Activated CD8-positive, alpha-beta T cell treated with anti-CD3 and anti-CD28 coated beads, Interleukin-2, amount 10 ng/mL, durations not matched to agents 7 days and 5 days (primary cell): Measurements from ENCODE around the gene DAPK2. TPM values are rescaled to one million over a fixed set of nuclear protein-coding genes. Genes with fewer than 3 reads are reported as not detected.

Source experiments
- ATAC-seq: fragments of 150-1000 bp; cut with Tn5 transposase; one replicate; pipeline ENCODE4 v1.10.0; 2021; ENCODE audit warnings: moderate library complexity
- CTCF ChIA-PET: fragments of 350-600 bp; sonication (Branson Sonifier 250); formaldehyde crosslinking; loops from one replicate; lab custom pipeline; 2021; ENCODE audit warnings: antibody characterized with exemption; lab: Charles Lee
- POLR2A ChIA-PET: fragments of 350-600 bp; sonication (Branson Sonifier 250); formaldehyde crosslinking; loops from one replicate; lab custom pipeline; 2021; ENCODE audit warnings: antibody characterized with exemption; lab: Charles Lee
- DNase-seq: peaks from one replicate; pipeline ENCODE4 v3.0.0-alpha.2; 2020
- H3K27ac Mint-ChIP-seq: one replicate; pipeline ENCODE4 v1.8.0; 2021; ENCODE audit warnings: mild to moderate bottlenecking, mixed read lengths
- H3K27me3 Mint-ChIP-seq: one replicate; pipeline ENCODE4 v1.8.0; 2021; ENCODE audit warnings: low read depth, mixed read lengths
- H3K36me3 Mint-ChIP-seq: one replicate; pipeline ENCODE4 v1.8.0; 2021; ENCODE audit warnings: low read depth, mixed read lengths
- H3K4me1 Mint-ChIP-seq: one replicate; pipeline ENCODE4 v1.8.0; 2021; ENCODE audit warnings: low read depth, mixed read lengths
- H3K4me3 Mint-ChIP-seq: one replicate; pipeline ENCODE4 v1.8.0; 2021; ENCODE audit warnings: mild to moderate bottlenecking, mixed read lengths
- H3K9me3 Mint-ChIP-seq: one replicate; pipeline ENCODE4 v1.8.0; 2022; ENCODE audit warnings: mixed read lengths; ENCODE audit not compliant: insufficient read depth
- total RNA-seq, 2 experiments: library from RNA; stranded (reverse); gene quantifications; one replicate each; pipeline ENCODE4 v1.2.3, GENCODE V29; 2021

The DAPK2 gene
- total RNA-seq, 2 experiments from 2014 or later: 1.3 to 1.5 TPM

DNA sequence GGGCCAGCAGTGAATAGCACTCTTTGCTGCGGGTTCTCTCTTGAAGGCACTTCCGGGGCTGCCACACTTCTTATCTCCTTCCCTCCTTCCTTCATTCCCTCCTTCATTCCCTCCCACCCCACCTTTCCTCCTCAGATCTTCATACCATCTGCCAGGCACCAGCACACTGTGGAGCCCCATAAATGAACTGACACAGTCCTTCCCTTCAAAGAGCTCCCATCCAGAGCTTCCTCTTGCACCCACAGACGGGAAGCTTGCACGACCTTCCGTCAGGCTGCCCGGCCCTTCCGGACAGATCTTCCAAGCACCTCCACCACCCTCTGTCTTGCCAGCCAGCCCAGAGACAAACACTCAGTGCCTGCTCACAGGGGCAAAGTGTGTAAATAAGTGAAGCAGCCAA is 147.1 kb downstream of the DAPK2 start:
- ATAC-seq (no peak), DNase-seq (no peak)
- Mint-ChIP-seq H3K36me3 (no peaks in the 10 kb centered on the region), H3K4me1 (peaks cover 57% of the 10 kb centered on the region), H3K27me3 (no peaks in the 10 kb centered on the region), H3K4me3 (no peak overlapping the region), H3K27ac (peak overlapping the region; percentile 7), H3K9me3 (no peaks in the 10 kb centered on the region)
- ChIA-PET CTCF (interaction anchor here (0.8 to 1.7 kb wide), 4 partner anchors 11 to 169 kb away, joined by 3 to 4 read pairs (median 3); no protein-coding TSS in a partner anchor), POLR2A (no interaction called here)

DNA sequence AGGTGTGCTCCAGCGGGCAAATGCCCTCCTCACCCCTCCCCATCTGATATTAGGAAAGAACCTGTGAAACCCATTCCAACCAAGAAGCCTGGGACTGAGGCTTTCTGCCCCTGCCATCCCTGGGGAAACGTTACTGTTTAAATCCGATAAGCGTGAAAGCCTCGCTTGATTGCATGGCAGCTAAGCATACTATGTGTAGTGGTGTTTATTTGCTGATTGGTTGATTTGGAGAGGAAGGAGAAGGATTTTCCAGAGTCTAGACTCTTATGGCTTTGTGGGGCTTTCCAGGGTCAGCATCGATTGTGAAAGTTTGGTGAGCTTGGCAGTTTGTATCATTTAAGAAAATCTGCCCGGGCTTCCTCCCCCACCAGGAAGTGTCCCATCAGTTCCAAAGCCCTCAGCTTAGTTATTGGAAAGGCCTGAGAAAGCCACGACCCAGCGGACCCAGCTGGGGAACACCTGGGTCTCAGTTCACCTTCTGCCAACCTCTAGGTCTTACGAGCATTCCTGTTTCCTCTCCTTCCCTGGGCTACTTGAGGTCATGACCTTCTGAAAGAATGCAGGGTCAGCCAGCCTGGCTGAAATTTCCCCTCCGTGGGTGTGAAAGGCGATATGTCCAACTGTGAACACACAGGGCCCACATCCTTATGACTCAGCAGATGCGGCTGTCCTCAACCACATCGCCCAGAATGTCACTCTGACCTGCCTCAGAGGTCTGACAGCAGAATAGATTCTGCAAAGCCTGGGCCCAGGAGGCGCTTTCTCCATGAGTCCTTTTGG is 149.8 kb downstream of the DAPK2 start:
- ATAC-seq: no peak
- CTCF ChIA-PET: interaction anchor here (1.1 to 8.6 kb wide), 4 partner anchors 8 to 286 kb away, joined by 3 to 130 read pairs (median 15); partner anchors contain the start of gene DAPK2
- Mint-ChIP-seq H3K36me3 (no peaks in the 10 kb centered on the region), H3K27ac (peak overlapping the region; percentile 28), H3K4me1 (peaks cover 83% of the 10 kb centered on the region), H3K27me3 (no peaks in the 10 kb centered on the region), H3K4me3 (peak overlapping the region; percentile 4), H3K9me3 (no peaks in the 10 kb centered on the region)
- DNase-seq: peak; percentile 62
- POLR2A ChIA-PET: no interaction called here

DNA sequence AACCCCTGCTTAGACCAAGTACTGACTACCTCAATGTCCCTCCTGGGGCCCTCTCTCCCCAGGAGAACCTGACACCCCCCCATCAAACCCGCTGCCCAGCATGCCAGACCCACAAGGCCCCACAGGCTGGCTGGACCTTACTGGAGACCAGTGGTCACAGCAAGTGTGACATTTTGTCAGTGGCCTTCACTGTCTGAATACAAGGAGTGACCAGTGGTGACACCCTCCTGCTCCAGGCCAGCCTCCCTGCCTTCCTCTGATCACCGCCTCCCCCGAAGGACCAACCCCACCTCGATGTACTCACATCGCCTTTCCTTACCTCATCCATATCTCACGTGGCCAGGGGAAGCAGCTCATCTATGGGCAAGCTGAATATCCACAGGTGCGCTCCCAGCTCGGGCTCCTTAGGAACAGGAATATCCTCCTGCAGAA is 150.5 kb downstream of the DAPK2 start:
- H3K27me3 Mint-ChIP-seq: no peaks in the 10 kb centered on the region
- ChIA-PET CTCF (interaction anchor here (0.8 to 8.6 kb wide), 7 partner anchors 9 to 286 kb away, joined by 3 to 130 read pairs (median 5); partner anchors contain the start of gene DAPK2), POLR2A (no interaction called here)
- H3K4me3 Mint-ChIP-seq: no peak overlapping the region
- H3K4me1 Mint-ChIP-seq: peaks cover 91% of the 10 kb centered on the region
- H3K27ac Mint-ChIP-seq: peak overlapping the region; percentile 28
- DNase-seq (no peak), ATAC-seq (no peak)
- no peaks in the 10 kb centered on the region for H3K36me3 Mint-ChIP-seq
- H3K9me3 Mint-ChIP-seq: no peaks in the 10 kb centered on the region

DNA sequence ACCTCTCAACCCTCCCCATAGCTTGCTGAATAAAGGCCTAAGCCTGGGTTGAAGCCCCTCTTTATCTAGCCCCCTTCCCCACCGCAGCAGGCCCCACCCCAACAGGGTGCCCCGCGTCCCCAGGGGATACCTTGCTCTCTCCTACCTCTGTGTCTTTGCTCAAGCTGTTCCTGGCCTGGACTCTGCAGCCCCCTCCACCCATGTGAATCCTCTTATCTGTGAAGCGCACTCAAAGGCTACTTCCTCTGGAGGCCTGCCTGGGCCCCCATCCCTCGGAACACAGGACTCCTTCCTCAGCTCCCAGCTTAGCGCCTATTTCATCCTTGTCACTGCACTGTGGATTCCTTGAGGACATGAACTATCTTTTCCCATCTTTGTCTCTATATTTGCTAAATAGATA is 151.1 kb downstream of the DAPK2 start:
- peak overlapping the region; percentile 10 for H3K27ac Mint-ChIP-seq
- peaks cover 87% of the 10 kb centered on the region for H3K4me1 Mint-ChIP-seq
- H3K4me3 Mint-ChIP-seq: no peak overlapping the region
- no peak for ATAC-seq
- no peak for DNase-seq
- no peaks in the 10 kb centered on the region for H3K9me3 Mint-ChIP-seq
- POLR2A ChIA-PET: interaction anchor here (0.6 kb wide), 1 partner anchor 291 kb away, joined by 3 read pairs; no protein-coding TSS in a partner anchor
- no peaks in the 10 kb centered on the region for H3K36me3 Mint-ChIP-seq
- H3K27me3 Mint-ChIP-seq: no peaks in the 10 kb centered on the region
- CTCF ChIA-PET: interaction anchor here (0.7 to 8.6 kb wide), 8 partner anchors 12 to 285 kb away, joined by 3 to 130 read pairs (median 6); partner anchors contain the start of gene DAPK2

DNA sequence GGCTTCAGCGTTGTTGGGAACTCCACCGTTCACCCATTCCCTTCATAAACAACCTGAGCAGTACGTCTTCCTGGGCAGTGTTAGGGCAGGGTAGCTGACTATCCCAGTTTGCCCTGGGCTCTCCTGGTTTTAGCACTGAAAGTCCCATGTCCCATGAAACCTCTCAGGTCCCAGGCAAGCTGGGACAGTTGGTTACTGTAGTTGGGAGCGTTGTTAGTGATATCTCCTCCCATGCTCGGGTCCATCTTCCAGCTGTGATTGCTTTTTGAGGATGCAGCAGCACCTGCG is 151.7 kb downstream of the DAPK2 start:
- no peaks in the 10 kb centered on the region for H3K9me3 Mint-ChIP-seq
- H3K27me3 Mint-ChIP-seq: no peaks in the 10 kb centered on the region
- H3K4me3 Mint-ChIP-seq: no peak overlapping the region
- H3K4me1 Mint-ChIP-seq: peaks cover 83% of the 10 kb centered on the region
- POLR2A ChIA-PET: interaction anchor here (0.6 to 1.2 kb wide), 2 partner anchors 12 to 291 kb away, joined by 3 to 7 read pairs; no protein-coding TSS in a partner anchor
- DNase-seq (no peak), ATAC-seq (no peak)
- no peaks in the 10 kb centered on the region for H3K36me3 Mint-ChIP-seq
- CTCF ChIA-PET: interaction anchor here (0.7 to 8.6 kb wide), 6 partner anchors 51 to 173 kb away, joined by 3 to 130 read pairs (median 8); partner anchors contain the start of gene DAPK2
- peak overlapping the region; percentile 10 for H3K27ac Mint-ChIP-seq

- DNase-seq: no peak
- H3K4me3 Mint-ChIP-seq: no peak overlapping the region
- POLR2A ChIA-PET: interaction anchor here (0.7 to 1.2 kb wide), 2 partner anchors 12 to 19 kb away, joined by 4 to 7 read pairs; no protein-coding TSS in a partner anchor
Observed at GRCh38 chr15:63893866-63894661, 152.2 kb downstream of the DAPK2 start.

GRCh38 chr15:63892794-63893441 is 153.4 kb downstream of the DAPK2 start:
- ChIA-PET CTCF (interaction anchor here (0.6 to 8.6 kb wide), 32 partner anchors 9 to 287 kb away, joined by 3 to 130 read pairs (median 7); partner anchors contain the start of gene DAPK2), POLR2A (interaction anchor here (0.7 to 1.3 kb wide), 8 partner anchors 9 to 175 kb away, joined by 3 to 6 read pairs (median 4); no protein-coding TSS in a partner anchor)
- Mint-ChIP-seq H3K27me3 (no peaks in the 10 kb centered on the region), H3K27ac (peak overlapping the region; percentile 86), H3K4me3 (peak overlapping the region; percentile 25), H3K36me3 (no peaks in the 10 kb centered on the region), H3K4me1 (peaks cover 81% of the 10 kb centered on the region), H3K9me3 (no peaks in the 10 kb centered on the region)
- ATAC-seq: peak; percentile 90
- DNase-seq: peak; percentile 93

More at GRCh38 chr15:63893866-63894661, 152.2 kb downstream of the DAPK2 start:
- CTCF ChIA-PET: interaction anchor here (0.5 to 8.6 kb wide), 10 partner anchors 8 to 1184 kb away, joined by 3 to 130 read pairs (median 8); partner anchors contain the start of gene DAPK2
- H3K4me1 Mint-ChIP-seq: peaks cover 83% of the 10 kb centered on the region
- H3K27ac Mint-ChIP-seq: peak overlapping the region; percentile 86
- no peaks in the 10 kb centered on the region for H3K36me3 Mint-ChIP-seq
- ATAC-seq: no peak
- no peaks in the 10 kb centered on the region for H3K27me3 Mint-ChIP-seq
- no peaks in the 10 kb centered on the region for H3K9me3 Mint-ChIP-seq

DNA sequence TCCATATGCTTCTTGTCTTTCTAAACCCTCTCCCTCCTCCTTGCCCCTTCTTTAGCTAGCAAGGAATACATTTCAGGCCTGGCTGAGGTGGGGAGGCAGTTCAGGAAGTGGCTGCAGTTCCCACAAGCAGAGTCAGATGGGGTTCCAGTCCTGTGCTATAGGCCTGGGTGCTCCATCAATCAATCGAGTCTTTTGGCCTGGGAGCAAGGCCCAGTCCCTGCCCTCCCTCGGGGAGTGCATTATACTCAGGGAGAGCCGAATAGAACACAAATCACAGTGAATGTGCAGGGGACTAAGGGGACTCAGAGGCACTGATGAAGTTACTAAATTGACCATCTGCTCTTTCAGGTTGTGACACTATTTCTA is 154.5 kb downstream of the DAPK2 start:
- Mint-ChIP-seq H3K36me3 (no peaks in the 10 kb centered on the region), H3K27me3 (no peaks in the 10 kb centered on the region), H3K27ac (peak overlapping the region; percentile 86), H3K4me3 (peak overlapping the region; percentile 25), H3K4me1 (peaks cover 71% of the 10 kb centered on the region), H3K9me3 (no peaks in the 10 kb centered on the region)
- ATAC-seq (no peak), DNase-seq (peak; percentile 34)
- ChIA-PET CTCF (interaction anchor here (0.6 to 8.6 kb wide), 38 partner anchors 11 to 282 kb away, joined by 3 to 130 read pairs (median 5); partner anchors contain the start of gene DAPK2), POLR2A (interaction anchor here (0.5 to 1.3 kb wide), 3 partner anchors 10 to 412 kb away, joined by 3 to 4 read pairs (median 3); no protein-coding TSS in a partner anchor)

DNA sequence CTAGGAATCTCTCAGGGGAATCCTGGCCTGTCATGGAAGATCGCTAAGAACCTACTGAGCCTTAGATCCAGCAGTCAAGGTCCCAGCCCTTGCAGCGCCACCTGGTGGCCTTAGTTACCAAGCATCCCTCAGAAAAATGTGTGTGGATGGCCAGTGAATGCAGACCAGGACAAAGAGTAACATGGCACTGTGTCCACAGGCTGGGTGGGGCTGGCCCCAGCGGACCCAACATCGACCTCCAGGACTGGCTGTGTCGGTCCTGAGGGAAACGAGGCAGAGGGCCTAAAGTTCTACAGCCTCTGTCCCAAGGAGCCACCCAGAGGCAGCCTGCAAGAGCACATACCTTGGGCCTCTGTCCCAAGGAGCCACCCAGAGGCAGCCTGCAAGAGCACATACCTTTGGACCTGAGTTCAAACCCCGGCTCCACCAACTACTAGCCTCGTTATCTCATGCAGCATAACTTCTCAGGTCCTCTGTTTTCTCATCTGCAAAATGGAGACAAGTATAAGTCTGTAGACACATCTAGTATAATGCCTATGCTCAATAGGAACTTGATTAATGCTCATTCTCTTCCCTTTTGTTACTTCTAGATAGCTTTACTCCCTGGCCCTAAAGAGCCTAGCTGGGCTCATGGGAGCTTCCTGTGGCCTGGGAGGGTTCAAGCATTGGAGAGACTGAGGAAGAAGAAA is 155.1 kb downstream of the DAPK2 start:
- DNase-seq (peak; percentile 80), ATAC-seq (peak; percentile 28)
- peak overlapping the region; percentile 25 for H3K4me3 Mint-ChIP-seq
- H3K4me1 Mint-ChIP-seq: peaks cover 65% of the 10 kb centered on the region
- no peaks in the 10 kb centered on the region for H3K27me3 Mint-ChIP-seq
- ChIA-PET POLR2A (interaction anchor here (1.3 kb wide), 1 partner anchor 10 kb away, joined by 4 read pairs; no protein-coding TSS in a partner anchor), CTCF (interaction anchor here (0.6 to 8.6 kb wide), 43 partner anchors 11 to 282 kb away, joined by 3 to 130 read pairs (median 5); partner anchors contain the start of gene DAPK2)
- H3K9me3 Mint-ChIP-seq: no peaks in the 10 kb centered on the region
- H3K36me3 Mint-ChIP-seq: no peaks in the 10 kb centered on the region
- H3K27ac Mint-ChIP-seq: peak overlapping the region; percentile 86

DNA sequence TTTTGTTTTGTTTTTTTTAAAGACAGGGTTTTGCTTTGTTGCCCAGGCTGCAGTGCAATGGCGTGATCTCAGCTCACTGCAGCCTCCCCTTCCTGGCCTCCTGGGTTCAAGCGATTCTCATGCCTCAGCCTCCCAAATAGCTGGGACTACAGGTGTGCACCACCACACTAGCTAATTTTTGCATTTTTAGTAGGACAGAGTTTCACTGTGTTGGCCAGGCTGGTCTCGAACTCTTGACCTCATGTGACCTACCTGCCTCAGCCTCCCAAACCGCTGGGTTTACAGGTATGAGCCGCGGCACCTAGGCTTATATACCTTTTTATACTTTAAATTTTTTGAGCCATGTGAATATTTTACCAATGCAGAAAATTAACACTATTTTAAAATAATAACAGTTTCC is 155.7 kb downstream of the DAPK2 start:
- Mint-ChIP-seq H3K27me3 (no peaks in the 10 kb centered on the region), H3K4me1 (peaks cover 59% of the 10 kb centered on the region), H3K36me3 (no peaks in the 10 kb centered on the region), H3K27ac (no peak overlapping the region), H3K9me3 (no peaks in the 10 kb centered on the region), H3K4me3 (no peak overlapping the region)
- CTCF ChIA-PET: interaction anchor here (0.7 to 8.6 kb wide), 30 partner anchors 10 to 418 kb away, joined by 3 to 130 read pairs (median 4); partner anchors contain the start of gene DAPK2
- POLR2A ChIA-PET: interaction anchor here (0.5 kb wide), 1 partner anchor 57 kb away, joined by 3 read pairs; the partner anchor contains the start of gene HERC1
- no peak for ATAC-seq
- no peak for DNase-seq
